Measurements from ENCODE around the gene OTOA. TPM values are rescaled to one million over a fixed set of nuclear protein-coding genes. Genes with fewer than 3 reads are reported as not detected.

OTOA gene
- polyA plus RNA-seq, 3 donors, result 0.11 to 0.23 (median 0.21) TPM

DNA sequence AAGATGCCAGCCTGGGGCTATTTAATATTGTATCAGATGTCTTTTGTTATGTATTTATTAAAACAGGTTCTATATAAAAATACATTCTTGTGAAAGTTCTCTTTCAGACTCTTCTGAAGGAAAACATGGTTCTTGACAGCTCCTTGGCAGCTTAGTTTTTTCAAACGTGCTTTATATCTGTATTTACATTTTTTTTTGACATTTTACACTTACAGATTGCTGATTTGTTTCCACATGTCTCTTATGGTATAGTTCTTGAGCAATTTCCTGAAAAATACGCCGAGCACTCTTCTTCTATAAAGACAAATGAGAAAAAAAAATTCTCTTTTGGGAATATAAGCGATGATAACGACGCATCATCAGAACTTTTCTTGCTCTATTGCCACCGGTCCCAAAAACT lies 20.9 kb upstream of the OTOA start:
- TF ChIP-seq, protein P1, sequence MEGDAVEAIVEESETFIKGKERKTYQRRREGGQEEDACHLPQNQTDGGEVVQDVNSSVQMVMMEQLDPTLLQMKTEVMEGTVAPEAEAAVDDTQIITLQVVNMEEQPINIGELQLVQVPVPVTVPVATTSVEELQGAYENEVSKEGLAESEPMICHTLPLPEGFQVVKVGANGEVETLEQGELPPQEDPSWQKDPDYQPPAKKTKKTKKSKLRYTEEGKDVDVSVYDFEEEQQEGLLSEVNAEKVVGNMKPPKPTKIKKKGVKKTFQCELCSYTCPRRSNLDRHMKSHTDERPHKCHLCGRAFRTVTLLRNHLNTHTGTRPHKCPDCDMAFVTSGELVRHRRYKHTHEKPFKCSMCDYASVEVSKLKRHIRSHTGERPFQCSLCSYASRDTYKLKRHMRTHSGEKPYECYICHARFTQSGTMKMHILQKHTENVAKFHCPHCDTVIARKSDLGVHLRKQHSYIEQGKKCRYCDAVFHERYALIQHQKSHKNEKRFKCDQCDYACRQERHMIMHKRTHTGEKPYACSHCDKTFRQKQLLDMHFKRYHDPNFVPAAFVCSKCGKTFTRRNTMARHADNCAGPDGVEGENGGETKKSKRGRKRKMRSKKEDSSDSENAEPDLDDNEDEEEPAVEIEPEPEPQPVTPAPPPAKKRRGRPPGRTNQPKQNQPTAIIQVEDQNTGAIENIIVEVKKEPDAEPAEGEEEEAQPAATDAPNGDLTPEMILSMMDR (IDR thresholded peaks at IDR 0.05), result no peak
- Mint-ChIP-seq H3K9me3 (no peaks in the 10 kb centered on the region), H3K36me3 (peaks cover 46 to 69% of the 10 kb centered on the region in 2 donors), H3K4me1 (peaks cover 57% of the 10 kb centered on the region), H3K27me3 (ENCODE audit: low read depth in 3 of 3) (no peaks in the 10 kb centered on the region), H3K27ac (peak overlapping the region; percentile 73 to 91 (median 83)), H3K4me3 (peak overlapping the region in 1 of 2 donors; percentile 64)
- Histone ChIP-seq H3K4me3 (replicated peaks in 1 of 3; ENCODE audit: low read depth in 2 of 3, low read length in 3 of 3) (peak overlapping the region in 1 of 3 experiments; percentile 21), H3K9me3 (replicated peaks in 1 of 2; ENCODE audit: control insufficient read depth in 1 of 2, insufficient read depth in 1 of 2, low read length in 2 of 2) (no peaks in the 10 kb centered on the region), H3K4me2 (replicated peaks; ENCODE audit: extremely low read depth, low read length, poor library complexity, severe bottlenecking) (peak overlapping the region; percentile 37), H3K4me1 (ENCODE audit: control insufficient read depth in 1 of 2, insufficient read depth in 2 of 2, low read length in 2 of 2) (peaks cover 72 to 77% of the 10 kb centered on the region in 2 donors), H3K9ac (ENCODE audit: insufficient read depth, low read length, poor library complexity, severe bottlenecking) (no peak overlapping the region), H3K27me3 (ENCODE audit: control insufficient read depth in 2 of 2, insufficient read depth in 2 of 2, low read length in 2 of 2) (no peaks in the 10 kb centered on the region), H2AFZ (ENCODE audit: insufficient read depth, low read depth, low read length, poor library complexity, severe bottlenecking) (no peak overlapping the region), H3K27ac (ENCODE audit: low read depth in 1 of 2, low read length in 2 of 2) (peak overlapping the region in 1 of 2 donors; percentile 77), H4K20me1 (ENCODE audit: insufficient read depth, low read length) (peaks cover 93% of the 10 kb centered on the region), H3K79me2 (ENCODE audit: insufficient read depth, low read length) (peaks cover 95% of the 10 kb centered on the region), H3K36me3 (replicated peaks in 1 of 2; ENCODE audit: control insufficient read depth in 1 of 2, insufficient read depth in 2 of 2, low read length in 2 of 2) (peaks cover 74 to 87% of the 10 kb centered on the region in 2 donors)
- intact Hi-C loops (cut with micrococcal nuclease), result loop anchor here (5.0 kb wide), 2 partner anchors 41 to 64 kb away; no protein-coding TSS in a partner anchor
- no peak for DNase-seq
- no CpG with 5 or more reads among the region's 7 CpGs for WGBS (ENCODE audit: insufficient coverage)

DNA sequence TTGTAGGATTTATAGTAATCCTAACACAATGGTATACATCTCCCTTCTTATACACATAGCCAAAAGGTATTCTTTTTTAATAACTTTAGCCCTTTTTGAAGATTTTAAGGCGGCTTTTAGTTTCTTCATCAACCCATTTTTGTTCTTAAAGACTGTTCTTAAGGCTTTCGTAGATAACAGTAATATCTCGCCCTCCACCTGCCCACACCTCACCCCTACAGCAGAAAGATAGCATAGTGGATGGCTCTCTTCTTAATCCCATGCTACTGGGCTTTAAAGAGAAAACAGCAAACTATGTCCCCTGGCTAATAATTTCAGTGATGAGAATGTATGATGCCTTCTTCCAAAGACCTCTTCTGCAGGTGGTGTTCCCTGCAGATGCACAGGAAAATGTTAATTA lies 20.0 kb upstream of the OTOA start:
- no CpG with 5 or more reads among the region's 3 CpGs for WGBS (ENCODE audit: insufficient coverage)
- TF ChIP-seq, protein P1 (IDR thresholded peaks at IDR 0.05), result no peak
- no peak overlapping the region for H2AFZ ChIP-seq (ENCODE audit: insufficient read depth, low read depth, low read length, poor library complexity, severe bottlenecking)

More for the DNA sequence above, 20.0 kb upstream of the OTOA start:
- peaks cover 95% of the 10 kb centered on the region for H3K79me2 ChIP-seq (ENCODE audit: insufficient read depth, low read length)
- Mint-ChIP-seq H3K4me1 (peaks cover 60% of the 10 kb centered on the region), H3K36me3 (peaks cover 55 to 75% of the 10 kb centered on the region in 2 donors), H3K27me3 (ENCODE audit: low read depth in 3 of 3) (no peaks in the 10 kb centered on the region), H3K9me3 (no peaks in the 10 kb centered on the region), H3K4me3 (peak overlapping the region in 1 of 2 donors; percentile 37), H3K27ac (peak overlapping the region in 6 of 7 donors; percentile 18 to 97 (median 69))
- no peak overlapping the region for H3K9ac ChIP-seq (ENCODE audit: insufficient read depth, low read length, poor library complexity, severe bottlenecking)
- peak overlapping the region in 1 of 2 donors; percentile 77 for H3K27ac ChIP-seq (ENCODE audit: low read depth in 1 of 2, low read length in 2 of 2)
- peaks cover 94% of the 10 kb centered on the region for H4K20me1 ChIP-seq (ENCODE audit: insufficient read depth, low read length)
- H3K9me3 ChIP-seq (replicated peaks in 1 of 2; ENCODE audit: control insufficient read depth in 1 of 2, insufficient read depth in 1 of 2, low read length in 2 of 2), result no peaks in the 10 kb centered on the region
- peaks cover 81 to 86% of the 10 kb centered on the region in 2 donors for H3K4me1 ChIP-seq (ENCODE audit: control insufficient read depth in 1 of 2, insufficient read depth in 2 of 2, low read length in 2 of 2)
- H3K4me3 ChIP-seq (replicated peaks in 1 of 3; ENCODE audit: low read depth in 2 of 3, low read length in 3 of 3), result peak overlapping the region in 1 of 3 experiments; percentile 98
- peaks cover 79 to 87% of the 10 kb centered on the region in 2 donors for H3K36me3 ChIP-seq (replicated peaks in 1 of 2; ENCODE audit: control insufficient read depth in 1 of 2, insufficient read depth in 2 of 2, low read length in 2 of 2)
- intact Hi-C loops (cut with micrococcal nuclease), result loop anchor here (2.0 to 5.0 kb wide), 3 partner anchors 41 to 64 kb away; no protein-coding TSS in a partner anchor
- H3K4me2 ChIP-seq (replicated peaks; ENCODE audit: extremely low read depth, low read length, poor library complexity, severe bottlenecking), result peak overlapping the region; percentile 89
- DNase-seq, result no peak
- no peaks in the 10 kb centered on the region for H3K27me3 ChIP-seq (ENCODE audit: control insufficient read depth in 2 of 2, insufficient read depth in 2 of 2, low read length in 2 of 2)
